Stimulated activated CD8-positive, alpha-beta memory T cell treated with anti-CD3 and anti-CD28 coated beads, Interleukin-15, amount 100 ng/mL, for 1 hour (primary cell): Measurements from ENCODE around the gene ARID2.

Source experiments
- DNase-seq: peaks from one replicate; pipeline ENCODE4 v3.0.0-alpha.2; 2020; ENCODE audit warnings: low read depth

Gene ARID2

DNA sequence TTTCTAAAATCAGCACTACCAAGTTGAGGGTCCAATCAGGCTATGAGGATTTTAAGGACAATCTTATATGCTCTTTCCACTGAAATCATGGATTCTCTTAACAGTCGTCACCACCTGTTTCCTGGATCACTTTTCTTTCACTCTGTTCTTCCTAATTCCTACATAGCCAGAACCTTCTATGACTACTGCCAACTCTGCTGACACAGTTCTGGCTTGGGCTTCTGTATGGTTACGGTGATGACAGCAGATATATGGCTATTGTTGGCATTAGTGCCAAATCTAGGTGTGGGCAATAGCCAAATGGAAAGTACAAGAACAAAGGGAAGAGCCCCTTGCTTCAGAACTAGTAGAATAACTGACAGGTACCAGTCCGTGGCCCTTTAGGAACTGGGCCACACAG, 124.0 kb downstream of the ARID2 start:
- DNase-seq = no peak

DNA sequence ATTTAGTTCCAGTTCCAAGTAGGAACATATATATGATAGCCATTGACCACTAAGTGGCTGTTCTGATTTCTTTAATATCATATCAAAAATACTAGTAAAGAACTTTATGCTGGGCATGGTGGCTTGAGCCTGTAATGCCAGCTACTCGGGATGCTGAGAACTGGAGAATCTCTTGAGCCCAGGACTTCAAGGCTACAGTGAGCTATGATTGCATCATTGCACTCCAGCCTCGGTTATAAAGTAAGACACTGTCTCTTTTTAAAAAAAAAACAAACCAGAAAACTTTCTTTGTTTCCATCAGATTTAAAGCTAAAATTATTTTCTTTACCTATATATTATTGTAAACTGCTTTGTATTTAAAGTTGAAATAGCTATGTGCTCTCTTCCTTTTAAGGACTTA, 133.8 kb downstream of the ARID2 start:
- no peak for DNase-seq

DNA sequence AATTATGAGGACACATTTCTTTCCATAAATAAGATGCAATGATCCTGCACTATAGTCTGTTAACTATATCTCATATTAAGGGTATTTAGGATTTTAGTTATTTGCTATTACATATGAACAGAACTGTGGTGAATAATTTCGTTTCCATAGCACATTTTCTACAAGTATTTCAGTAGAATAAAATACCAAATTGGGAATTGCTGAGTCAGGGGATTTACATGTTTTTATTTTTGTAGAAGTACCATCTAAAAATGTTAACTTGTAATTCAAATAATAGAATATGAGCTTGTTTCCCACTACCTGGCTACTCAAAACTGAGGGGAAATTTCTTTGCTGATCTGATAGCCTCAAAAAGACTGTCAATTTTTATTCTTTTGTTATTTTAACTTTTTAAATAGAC, 136.8 kb downstream of the ARID2 start:
- no peak for DNase-seq

DNA sequence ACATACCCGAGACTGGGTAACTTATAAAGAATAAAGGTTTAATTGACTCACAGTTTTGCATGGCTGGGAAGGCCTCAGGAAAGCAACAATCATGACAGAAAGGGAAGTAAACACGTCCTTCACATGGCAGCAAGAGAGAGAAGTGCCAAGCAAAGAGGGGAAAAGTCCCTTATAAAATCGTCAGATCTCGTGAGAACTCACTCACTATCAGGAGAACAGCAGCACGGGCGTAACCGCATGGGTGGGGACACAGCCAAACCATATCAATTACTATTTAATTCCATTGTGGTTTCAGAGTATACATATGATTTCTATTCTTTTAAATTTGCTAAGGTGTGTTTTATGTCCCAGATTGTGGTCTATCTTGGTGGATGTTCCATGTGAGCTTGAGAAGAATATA, 142.9 kb downstream of the ARID2 start:
- no peak for DNase-seq

DNA sequence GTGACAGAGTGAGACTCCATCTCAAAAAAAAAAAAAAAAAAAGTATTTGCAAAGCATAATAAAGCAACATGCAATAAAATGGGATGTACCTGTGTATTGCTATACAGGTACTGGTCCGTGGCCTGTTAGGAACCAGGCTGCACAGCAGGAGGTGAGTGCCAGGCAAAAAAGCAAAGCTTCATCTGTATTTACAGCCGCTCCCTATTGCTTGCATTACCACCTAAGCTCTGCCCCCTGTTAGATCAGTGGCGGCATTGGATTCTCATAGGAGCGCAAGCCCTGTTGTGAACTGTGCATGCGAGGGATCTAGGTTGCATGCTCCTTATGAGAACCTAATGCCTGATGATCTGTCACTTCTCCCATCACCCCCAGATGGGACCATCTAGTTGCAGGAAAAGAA, 147.6 kb downstream of the ARID2 start:
- no peak for DNase-seq

DNA sequence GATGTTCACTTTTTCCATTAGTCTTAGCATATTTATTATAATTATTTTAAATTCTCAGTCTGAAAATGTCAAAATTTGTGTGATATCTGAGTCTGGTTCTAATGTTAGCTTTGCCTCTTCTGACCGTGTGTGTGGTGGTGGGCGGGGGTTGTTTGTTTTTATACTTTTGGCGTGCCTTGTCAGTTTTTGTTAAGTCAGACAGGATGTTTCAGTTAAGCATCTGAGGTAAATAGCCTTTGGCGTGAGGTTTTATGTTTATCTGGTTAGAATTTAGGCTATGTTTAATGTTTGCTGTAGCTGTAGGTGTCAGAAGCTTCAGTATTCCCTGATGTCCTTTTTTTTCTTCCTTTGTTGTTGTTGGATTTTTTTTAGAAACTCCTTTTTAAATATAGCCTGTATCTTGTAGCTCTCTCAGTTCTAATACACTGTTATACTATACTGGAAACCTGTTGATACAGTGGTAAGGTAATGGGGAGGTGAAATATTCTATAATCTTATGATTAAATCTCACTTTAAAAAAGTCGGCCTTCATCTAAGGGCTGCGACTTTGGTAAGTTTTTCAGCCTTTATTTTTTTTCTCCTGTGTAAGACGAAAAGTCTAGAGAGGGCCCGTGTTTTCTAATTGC, 149.2 kb downstream of the ARID2 start:
- no peak for DNase-seq

DNA sequence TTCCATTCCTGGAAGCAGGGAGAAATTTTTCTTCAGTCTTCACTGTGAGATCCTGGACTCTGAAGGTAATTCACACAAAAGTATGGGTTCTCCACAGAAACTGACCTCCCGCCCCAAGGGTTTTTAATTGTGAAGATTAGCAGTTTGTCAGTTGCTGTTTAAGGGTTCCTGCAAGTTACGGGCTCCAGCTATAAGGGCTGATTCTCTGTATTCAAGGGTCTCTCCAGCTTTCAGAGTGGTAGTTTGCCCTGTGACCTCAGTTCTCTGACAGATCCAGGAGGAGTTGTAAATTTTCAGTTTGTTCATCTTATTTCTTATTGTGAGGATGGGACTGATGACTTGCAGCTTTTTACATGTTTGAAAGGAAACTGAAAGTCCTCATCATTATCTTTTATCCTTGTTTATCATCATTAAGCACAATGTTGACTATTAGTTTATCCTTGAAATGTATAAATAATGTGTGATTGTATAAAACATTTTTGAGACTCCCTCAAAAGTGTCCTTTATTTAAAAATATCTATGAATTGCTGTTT, 149.9 kb downstream of the ARID2 start:
- no peak for DNase-seq

DNA sequence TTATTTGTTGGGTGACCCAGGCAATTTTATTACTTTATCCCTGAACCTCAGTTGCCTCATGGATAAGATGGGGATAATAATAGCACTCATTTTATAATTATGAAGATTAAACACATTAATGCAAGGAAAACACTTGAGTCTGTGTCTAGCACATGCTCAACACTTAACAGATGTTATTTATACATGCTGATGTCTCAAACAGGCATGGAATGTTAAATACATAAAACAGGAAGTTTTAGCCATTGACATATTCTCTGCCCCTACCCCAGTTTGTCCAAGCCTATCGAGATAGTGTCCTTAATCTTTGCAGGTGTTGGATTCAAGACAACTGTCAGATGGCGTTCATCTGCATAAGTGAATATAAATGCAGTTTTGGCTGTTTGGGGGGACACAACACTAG, 151.0 kb downstream of the ARID2 start:
- DNase-seq = no peak

DNA sequence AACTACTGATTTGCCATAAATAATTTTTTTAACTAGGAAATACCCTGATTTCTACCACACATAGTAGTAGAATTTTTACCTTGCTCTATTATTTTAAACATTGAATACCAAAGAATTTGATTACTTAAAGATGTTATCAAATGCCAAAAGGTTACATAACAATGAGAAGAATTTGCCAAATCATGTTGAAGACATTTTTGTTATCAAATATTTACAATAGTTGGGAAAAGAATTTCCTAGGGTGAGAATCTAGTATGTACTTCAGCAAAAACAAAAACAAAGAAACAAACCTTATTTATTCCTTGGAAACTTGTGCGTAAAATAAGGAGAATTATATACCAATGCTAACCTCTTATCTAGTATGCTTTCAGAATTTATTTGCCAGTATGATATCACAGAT, 153.7 kb downstream of the ARID2 start:
- DNase-seq = no peak

DNA sequence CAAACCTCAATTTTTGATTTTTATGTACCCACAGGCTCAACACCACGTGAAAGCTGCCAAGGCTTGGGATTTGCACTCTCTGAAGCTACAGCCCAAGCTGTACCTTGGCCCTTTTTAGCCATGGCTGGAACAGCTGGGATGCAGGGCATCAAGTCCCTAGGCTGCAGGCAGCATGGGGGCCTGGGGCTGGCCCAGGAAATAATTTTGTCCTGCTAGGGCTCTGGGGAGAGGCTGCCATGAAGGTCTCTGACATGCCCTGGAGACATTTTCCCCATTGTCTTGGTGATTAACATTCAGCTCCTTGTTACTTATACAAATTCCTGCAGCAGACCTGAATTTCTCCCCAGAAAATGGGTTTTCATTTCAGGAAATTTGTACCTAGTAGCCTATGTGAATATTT, 157.2 kb downstream of the ARID2 start:
- DNase-seq = no peak

DNA sequence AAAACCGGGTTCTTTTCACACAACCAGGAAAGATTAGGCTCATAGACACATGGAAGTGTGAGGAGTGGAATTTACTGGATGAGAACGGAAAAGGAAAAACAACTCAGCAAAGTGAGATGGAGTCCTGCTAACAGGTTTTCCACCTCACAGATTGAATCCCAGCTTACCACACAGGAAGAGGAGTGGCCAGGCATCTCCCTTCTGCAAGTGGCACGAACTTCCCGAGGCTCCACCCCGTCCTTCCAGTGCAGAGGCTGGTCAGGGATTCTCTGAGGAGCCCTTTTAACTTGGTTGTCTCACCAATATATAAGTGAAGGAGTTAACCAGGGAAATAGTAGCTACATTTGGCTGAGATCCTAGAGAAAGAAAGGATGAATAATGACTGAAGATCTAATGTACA, 158.0 kb downstream of the ARID2 start:
- no peak for DNase-seq

DNA sequence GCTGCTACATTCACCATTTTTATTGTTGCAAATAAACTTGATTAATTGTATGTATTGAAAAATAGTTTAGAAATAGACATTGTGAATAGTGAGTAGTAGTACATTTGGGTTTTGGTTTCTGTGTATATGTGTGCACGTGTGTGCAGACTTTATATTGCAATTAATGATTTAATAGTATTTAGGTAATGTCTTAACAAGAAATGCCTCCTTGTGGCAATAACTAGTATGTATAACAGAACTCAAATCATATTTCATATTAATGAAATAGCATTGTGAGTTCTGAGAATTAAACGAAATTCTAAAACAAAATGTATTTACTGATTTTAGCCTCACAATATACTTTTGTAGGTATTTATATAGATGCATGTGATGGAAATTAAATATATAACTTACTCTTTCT, 160.8 kb downstream of the ARID2 start:
- no peak for DNase-seq

DNA sequence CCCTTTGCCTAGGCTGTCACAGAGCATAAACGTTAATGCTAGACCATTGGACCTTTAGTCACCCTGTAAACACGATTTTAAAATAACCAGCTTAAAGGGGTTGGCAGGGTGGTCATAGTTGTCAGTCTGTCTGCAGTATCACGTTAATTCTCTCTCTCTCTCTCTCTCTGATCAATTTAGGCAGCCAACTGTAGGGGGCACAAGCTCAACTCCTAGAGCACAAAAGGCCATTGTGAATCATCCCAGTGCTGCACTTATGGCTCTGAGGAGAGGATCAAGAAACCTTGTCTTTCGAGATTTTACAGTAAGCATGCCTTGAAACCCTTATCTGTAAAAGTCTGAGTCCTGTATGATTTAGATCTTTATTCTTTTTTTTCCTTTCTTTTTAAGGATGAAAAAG, 163.7 kb downstream of the ARID2 start:
- no peak for DNase-seq

DNA sequence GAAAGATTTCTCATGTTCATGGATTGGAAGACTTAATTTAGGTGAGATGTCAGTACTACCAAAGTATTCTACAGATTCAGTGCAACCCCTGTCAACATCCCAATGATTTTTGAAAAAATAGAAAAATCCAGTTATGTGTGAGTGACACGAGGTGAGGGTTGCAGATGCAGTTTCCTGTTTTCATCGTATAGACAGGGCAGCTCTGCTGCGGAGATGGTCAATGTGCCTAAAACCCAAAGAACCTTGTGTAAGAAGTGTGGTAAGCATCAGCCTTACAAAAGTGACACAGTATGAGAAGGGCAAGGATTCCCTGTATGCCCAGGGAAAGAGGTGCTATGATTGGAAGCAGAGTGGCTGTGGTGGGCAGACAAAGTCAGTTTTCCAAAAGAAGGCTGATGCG, 166.5 kb downstream of the ARID2 start:
- DNase-seq = no peak

DNA sequence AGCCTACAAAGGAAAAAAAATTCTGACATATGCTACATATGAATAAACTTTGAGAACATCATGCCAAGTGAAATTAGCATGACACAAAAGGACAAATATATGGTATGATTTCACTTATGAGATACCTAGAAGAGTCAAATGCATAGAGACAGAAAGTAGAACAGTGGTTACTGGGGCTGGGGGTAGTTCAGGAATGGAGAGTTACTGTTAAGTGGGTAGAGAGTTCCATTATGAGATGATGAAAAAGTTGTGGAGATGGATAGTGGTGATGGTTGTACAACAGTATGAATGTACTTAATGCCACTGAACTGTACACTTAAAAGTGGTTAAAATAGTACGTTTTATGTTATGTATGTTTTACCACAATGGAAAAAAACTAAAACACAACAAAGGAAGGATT, 168.6 kb downstream of the ARID2 start:
- DNase-seq = no peak

DNA sequence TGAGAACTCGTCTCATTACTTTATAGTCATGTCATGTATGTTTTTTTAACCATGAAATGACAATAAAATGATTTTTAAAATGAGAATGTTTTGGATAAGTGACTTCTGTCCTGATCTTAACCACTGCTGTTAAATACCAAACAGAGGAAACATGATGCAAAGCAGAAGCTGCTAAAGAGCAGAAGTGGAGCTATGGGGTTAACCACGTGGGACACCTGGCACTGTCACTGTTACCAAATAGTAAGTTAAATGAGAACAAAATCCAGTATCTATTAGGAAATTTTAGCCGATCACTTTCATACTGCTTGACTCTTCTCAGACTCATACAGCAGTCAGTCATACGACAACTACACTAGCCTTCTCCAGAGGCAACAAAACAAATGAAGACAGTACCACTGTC, 178.4 kb downstream of the ARID2 start:
- DNase-seq = no peak

DNA sequence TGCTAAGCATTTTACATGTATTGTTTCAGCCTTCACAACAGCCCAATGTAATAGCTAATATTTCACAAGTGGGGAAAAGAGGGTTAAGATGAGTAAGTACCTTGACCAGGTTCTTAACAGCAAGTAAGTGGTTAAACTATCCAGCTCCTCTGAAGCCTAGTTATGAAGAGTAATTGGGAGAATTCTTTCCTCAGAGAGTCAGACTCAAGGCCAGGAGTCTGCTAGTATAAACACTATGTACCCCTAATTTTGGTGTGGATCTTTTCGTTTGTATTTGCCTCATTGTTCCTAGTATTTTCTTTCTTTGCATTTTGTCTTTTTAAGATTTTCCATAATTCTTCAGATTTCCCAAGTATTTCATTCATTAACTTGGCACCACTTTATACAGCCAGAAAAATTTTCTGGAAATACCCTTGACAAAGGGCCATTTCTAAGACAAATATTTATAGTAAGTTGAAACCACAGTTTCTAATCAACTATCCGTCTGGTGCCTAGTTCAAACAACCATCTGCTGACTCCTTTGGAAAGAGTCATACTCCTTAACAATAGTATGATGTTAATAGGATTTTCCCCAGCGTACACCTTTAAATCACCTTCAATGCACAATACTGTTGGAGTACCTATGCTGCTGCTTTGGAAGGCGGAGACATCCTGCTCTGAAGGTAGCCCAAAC, 179.7 kb downstream of the ARID2 start:
- DNase-seq = no peak

DNA sequence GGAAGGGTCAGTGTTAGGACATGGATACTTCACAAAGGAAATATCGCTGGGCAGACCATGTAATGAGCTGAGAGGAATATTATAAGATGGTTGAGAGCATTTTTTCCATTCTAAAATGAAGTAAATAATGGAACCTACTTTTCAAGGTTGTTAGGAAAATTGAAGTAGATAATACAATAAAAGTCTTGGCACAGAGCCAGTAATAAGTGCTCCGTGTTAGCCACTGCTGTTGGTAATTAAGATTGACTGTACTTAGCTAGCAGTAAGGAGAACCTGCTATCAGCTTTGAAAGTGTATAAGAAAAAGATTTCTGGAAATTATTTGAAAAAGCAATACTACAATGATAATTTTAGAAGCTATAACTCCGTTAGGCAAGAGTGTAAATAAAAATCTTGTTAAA, 183.3 kb downstream of the ARID2 start:
- no peak for DNase-seq

DNA sequence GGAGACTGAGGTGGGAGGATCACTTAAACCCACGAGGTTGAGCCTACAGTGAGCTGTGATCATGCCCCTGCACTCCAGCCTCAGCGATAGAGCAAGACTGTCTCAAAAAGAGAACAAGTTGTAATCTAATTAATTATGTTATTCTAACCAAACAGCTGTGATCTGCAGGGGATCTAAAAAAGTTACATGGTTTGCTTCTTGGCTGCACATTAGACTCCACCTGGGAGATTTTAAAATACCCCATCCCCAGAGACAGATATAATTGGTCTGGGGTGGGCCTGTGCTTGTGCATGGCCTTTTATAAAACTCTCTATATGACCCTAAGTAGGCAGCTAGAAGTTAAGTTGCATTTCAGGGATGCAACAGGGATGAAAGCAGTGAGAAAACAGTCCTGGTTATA, 184.1 kb downstream of the ARID2 start:
- DNase-seq = no peak

DNA sequence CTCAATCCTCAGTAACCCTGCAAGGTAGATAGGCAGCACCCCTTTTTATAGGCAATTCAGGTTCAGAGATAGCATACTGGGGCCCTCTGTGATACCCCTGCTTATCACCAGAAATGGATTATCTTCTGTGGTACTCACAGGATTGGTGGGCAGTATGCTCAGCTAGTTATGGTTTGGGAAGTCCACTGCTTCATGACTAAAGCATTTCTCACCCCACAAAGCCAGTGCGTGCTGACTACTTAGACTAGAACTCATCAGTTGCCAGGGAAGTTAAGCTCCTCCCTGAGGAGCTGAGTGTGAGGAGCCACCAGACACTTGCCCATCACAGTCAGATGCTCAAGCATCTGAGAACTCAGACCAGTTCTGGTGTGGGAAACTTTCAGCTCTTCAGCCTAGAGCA, 184.6 kb downstream of the ARID2 start:
- DNase-seq = no peak

DNA sequence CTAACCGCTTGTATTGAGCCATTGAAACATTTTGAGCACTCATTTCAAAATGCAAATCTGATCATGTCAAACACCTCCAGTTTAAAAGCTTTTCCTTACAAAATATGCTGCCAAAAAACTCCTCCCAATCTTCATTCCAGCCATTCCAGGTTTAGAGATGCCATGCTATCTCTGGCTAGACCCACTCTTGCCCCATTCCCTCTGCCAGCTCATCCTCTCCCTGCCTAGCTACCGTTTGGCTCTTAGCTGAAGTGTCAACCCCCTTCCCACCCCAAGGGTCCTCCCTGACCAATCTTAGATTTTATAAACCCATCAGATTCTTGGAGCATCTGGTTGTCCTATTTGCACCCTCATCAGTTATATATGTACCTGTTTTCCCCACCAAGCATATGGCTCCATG, 185.9 kb downstream of the ARID2 start:
- DNase-seq = no peak

DNA sequence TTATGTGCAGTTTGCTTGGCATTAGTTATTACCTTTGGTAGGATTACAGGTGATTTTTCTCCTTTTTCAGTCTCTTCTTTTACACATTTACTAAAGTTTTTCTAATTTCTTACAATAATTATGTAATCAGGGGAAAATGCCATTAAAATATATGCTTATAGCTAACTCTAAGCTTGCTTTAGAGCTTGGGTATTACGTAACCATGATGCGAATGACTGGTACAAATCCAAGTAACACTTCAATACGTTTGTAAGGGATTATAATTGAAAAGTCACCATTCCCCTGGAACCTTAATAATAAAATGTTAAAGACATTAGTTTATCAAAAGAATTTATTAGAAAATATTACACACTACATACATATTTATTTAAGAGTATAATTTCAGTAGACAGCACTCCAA, 189.3 kb downstream of the ARID2 start:
- DNase-seq = no peak

DNA sequence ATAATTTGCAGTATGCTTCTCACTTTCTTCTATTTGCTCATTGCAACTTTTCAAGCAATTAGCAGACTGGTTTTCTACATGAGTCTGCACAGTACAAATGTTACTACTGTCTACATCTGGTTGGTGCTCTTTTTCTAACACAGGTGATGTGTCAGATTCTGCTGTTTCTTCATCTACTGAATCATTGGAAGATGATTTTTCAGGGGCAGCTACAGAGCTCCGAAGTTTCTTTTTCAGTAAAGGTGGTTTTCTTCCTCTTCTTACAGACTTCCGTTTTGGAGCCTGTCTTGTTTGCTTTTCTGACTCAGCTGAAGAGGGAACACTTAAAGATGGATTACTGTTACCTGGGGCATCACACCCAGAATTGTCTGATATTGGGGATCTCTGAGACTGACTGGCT, 198.8 kb downstream of the ARID2 start:
- DNase-seq = no peak

DNA sequence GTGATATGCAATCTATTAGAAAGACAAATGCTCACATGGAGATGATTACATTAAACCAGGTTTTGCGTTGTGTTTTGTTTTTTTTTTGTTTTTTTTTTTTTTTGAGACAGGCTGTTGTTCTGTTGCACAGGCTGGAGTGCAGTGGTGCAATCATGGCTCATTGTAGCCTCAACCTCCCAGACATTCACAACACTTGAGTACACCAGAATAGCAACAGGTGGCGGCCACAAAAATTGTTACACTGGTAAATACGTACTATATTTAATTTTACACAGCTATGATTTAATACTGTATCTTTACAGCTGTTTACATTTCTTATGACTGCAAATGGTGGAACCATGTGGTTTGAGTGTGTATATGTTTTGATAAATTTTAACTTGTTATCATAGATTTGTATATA, 200.9 kb downstream of the ARID2 start:
- DNase-seq = no peak
